Pancreas (tissue), 10 donors: Measurements from ENCODE around the gene LAMC2. TPM values are rescaled to one million over a fixed set of nuclear protein-coding genes. Genes with fewer than 3 reads are reported as not detected.

ENCODE experiments used
- ATAC-seq, 4 donors: fragments of 200-7000 bp; cut with Tn5 transposase; one replicate each; pipeline versions ENCODE4 v1.8.0 to v1.9.1; 2020; ENCODE audit warnings: mild to moderate bottlenecking in 4 of 4, moderate library complexity in 4 of 4
- DNase-seq, 6 donors: peaks; one replicate each; pipeline ENCODE4 v3.0.0-alpha.2; 2020
- FAIRE-seq: peaks from 2 replicates; lab custom pipeline; 2012; peaks lifted over from hg19 to GRCh38; lab: Jason Lieb, UNC
- H3K27ac ChIP-seq, 4 donors: fragments of 200-600 bp; sonication (generic); 1 replicate in 3 of 4; 2 replicates in 1 of 4; pipeline versions ENCODE4 v1.5.0 to v1.8.0; 2020
- H3K27me3 ChIP-seq, 4 donors: fragments of 200-600 bp; one replicate each; pipeline ENCODE4 v1.8.0; 2021
- H3K36me3 ChIP-seq, 3 donors: fragments of 200-600 bp; sonication (generic) in 1 of 3; one replicate each; pipeline versions ENCODE4 v1.5.0 to v1.8.0; 2020 to 2021
- H3K4me1 ChIP-seq, 3 donors: fragments of 200-600 bp; one replicate each; pipeline ENCODE4 v1.8.0; 2021
- H3K4me3 ChIP-seq, 4 donors: fragments of 200-600 bp; sonication (generic) in 2 of 4; one replicate each; pipeline versions ENCODE4 v1.5.0 to v1.8.0; 2020 to 2021
- H3K9me3 ChIP-seq, 4 donors: fragments of 200-600 bp; one replicate each; pipeline ENCODE4 v1.8.0; 2021
- CTCF ChIP-seq, 4 donors: fragments of 200-600 bp; sonication (generic) in 3 of 4; IDR thresholded peaks; one replicate each; pipeline versions ENCODE4 v1.5.0 to v1.8.0; 2021; ENCODE audit warnings: antibody characterized with exemption in 4 of 4
- WGBS, 2 donors: extraction: QIAGEN DNeasy Blood & Tissue Kit; methylation state at CpG; one replicate each; pipeline ENCODE4 v1.1.7; 2013; 5-methylcytosine and 5-hydroxymethylcytosine counted together
- intact Hi-C, 3 donors: fragments of 100-400 bp; cut with DNase I; formaldehyde crosslinking; loops; one replicate each; pipeline versions ENCODE4 v1.11.1 to v1.14.2; 2022
- polyA plus RNA-seq, 2 donors: library from polyadenylated mRNA; stranded (reverse); fragments of 200-250 nt; gene quantifications; one replicate each; pipeline ENCODE4 v1.2.3, GENCODE V29; 2013
- total RNA-seq, 6 donors: library from RNA; stranded (reverse); fragmentation: NEBNext Ultra II Directional in 4 of 6; extraction: Animal tissue kit (Norgen Biotek cat#: 25700) in 4 of 6; gene quantifications; one replicate each; pipeline versions ENCODE4 v1.2.1 to v1.2.4, GENCODE V29; 2021 to 2023
- donor health status: healthy with polysubstance abuse.
- donor health status: DM: no; HTN: no; CAD: no; lungs with moderate emphysema.
- donor health status: DM: no; HTN: no; CAD: no.
- donor health status: control.
- donor health status: control.
- donor health status: Bipolar disorder and iron deficiency.
- donor health status: DM: yes; HTN: yes; CAD: no.
- donor health status: DM: no; HTN: no; CAD: no.
- donor health status: DM: no; HTN: no; CAD: no.
- donor health status: DM: yes; HTN: yes; CAD: no.

Gene LAMC2
- total and polyA plus RNA-seq, 8 donors: 1.3 to 31.2 (median 2.2) TPM

- H3K27ac ChIP-seq: no peak overlapping the region
- H3K36me3 ChIP-seq: no peaks in the 10 kb centered on the region
- no peaks in the 10 kb centered on the region for H3K27me3 ChIP-seq
- no peak overlapping the region for H3K4me3 ChIP-seq
- intact Hi-C loops: no loop called here
- H3K9me3 ChIP-seq: no peaks in the 10 kb centered on the region
- ATAC-seq (no peak), DNase-seq (no peak), FAIRE-seq (no peak)
- TF ChIP-seq CTCF (IDR thresholded peaks at IDR 0.05): no peak
- 91 to 94% methylated on average over 6 of the region's 6 CpGs for WGBS, 2 donors
- peaks cover 0 to 9% (median 0%) of the 10 kb centered on the region in 3 donors for H3K4me1 ChIP-seq
Observed at GRCh38 chr1:183290628-183291027, 104.6 kb downstream of the LAMC2 start.

- Histone ChIP-seq H3K36me3 (no peaks in the 10 kb centered on the region), H3K27ac (no peak overlapping the region), H3K4me1 (peaks cover 0 to 9% (median 0%) of the 10 kb centered on the region in 3 donors), H3K9me3 (no peaks in the 10 kb centered on the region), H3K27me3 (no peaks in the 10 kb centered on the region), H3K4me3 (no peak overlapping the region)
- no peak for DNase-seq
- intact Hi-C loops: no loop called here
- WGBS, 2 donors: 81% methylated on average over 5 of the region's 5 CpGs
- ATAC-seq: no peak
- TF ChIP-seq CTCF (IDR thresholded peaks at IDR 0.05): no peak
- FAIRE-seq: no peak
Observed at GRCh38 chr1:183291216-183291762, 105.2 kb downstream of the LAMC2 start.

- intact Hi-C loops: no loop called here
- Histone ChIP-seq H3K27ac (no peak overlapping the region), H3K27me3 (no peaks in the 10 kb centered on the region), H3K4me1 (peaks cover 0 to 6% (median 0%) of the 10 kb centered on the region in 3 donors), H3K4me3 (no peak overlapping the region), H3K9me3 (no peaks in the 10 kb centered on the region), H3K36me3 (no peaks in the 10 kb centered on the region)
- FAIRE-seq (no peak), DNase-seq (no peak), ATAC-seq (peak in 1 of 4 donors; percentile 27)
- WGBS, 2 donors: 79 to 81% methylated on average over 11 of the region's 11 CpGs
- no peak for TF ChIP-seq CTCF (IDR thresholded peaks at IDR 0.05)
Observed at GRCh38 chr1:183291802-183292514, 105.9 kb downstream of the LAMC2 start.

- TF ChIP-seq CTCF (IDR thresholded peaks at IDR 0.05): no peak
- H3K4me3 ChIP-seq: no peak overlapping the region
- intact Hi-C loops: no loop called here
- H3K36me3 ChIP-seq: no peaks in the 10 kb centered on the region
- ATAC-seq: no peak
- no peak for FAIRE-seq
- H3K27me3 ChIP-seq: no peaks in the 10 kb centered on the region
- H3K4me1 ChIP-seq: no peaks in the 10 kb centered on the region
- DNase-seq: no peak
- H3K27ac ChIP-seq: no peak overlapping the region
- H3K9me3 ChIP-seq: no peaks in the 10 kb centered on the region
- 91 to 95% methylated on average over 9 of the region's 9 CpGs for WGBS, 2 donors
Observed at GRCh38 chr1:183293241-183293640, 107.2 kb downstream of the LAMC2 start.

GRCh38 chr1:183293876-183294275 lies 107.8 kb downstream of the LAMC2 start:
- FAIRE-seq (no peak), DNase-seq (no peak), ATAC-seq (no peak)
- Histone ChIP-seq H3K4me3 (no peak overlapping the region), H3K27me3 (no peaks in the 10 kb centered on the region), H3K9me3 (no peaks in the 10 kb centered on the region), H3K36me3 (no peaks in the 10 kb centered on the region), H3K4me1 (no peaks in the 10 kb centered on the region), H3K27ac (no peak overlapping the region)
- TF ChIP-seq CTCF (IDR thresholded peaks at IDR 0.05): no peak
- 99 to 100% methylated on average over 1 of the region's 1 CpG for WGBS, 2 donors
- intact Hi-C loops: no loop called here
